GM18519 (cell line): ENCODE data around the gene PAPOLG.
"Not testable (repeated sequence)": the region's sequence is repeated elsewhere in the genome, so short reads cannot be mapped to it uniquely, and the experiment has no call there.

Experiments used
- ATAC-seq: cut with Tn5 transposase; IDR thresholded peaks from one replicate; pipeline ENCODE4 v1.9.1; 2021; ENCODE audit warnings: mild to moderate bottlenecking, moderate library complexity; ENCODE audit not compliant: unreplicated experiment, low FRiP score

Gene PAPOLG

DNA sequence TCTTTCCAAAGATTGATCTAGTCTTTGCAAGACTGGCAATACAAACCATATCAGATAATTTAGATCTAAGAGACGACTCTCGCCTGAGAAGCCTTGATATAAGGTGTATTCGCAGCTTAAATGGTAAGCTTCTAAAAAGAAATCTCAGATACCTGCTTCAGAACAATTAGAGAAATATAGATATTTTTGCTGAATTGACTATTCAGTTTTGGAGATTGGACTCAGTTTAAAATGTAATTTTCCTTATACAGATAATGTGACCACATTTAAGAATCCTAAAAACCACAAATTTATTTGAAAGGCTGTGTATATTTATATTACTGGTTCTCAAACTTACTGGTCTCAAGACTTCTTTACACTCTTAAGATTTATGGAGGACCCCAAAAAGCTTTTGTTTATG lies 15.4 kb downstream of the PAPOLG start:
- no peak for ATAC-seq

- no peak for ATAC-seq
Observed at GRCh38 chr2:60775048-60775639, 19.1 kb downstream of the PAPOLG start.

GRCh38 chr2:60778352-60778751 lies 22.3 kb downstream of the PAPOLG start:
- no peak for ATAC-seq

- no peak for ATAC-seq
Observed at GRCh38 chr2:60779426-60779825, 23.4 kb downstream of the PAPOLG start.

- no peak for ATAC-seq
Observed at GRCh38 chr2:60780721-60781120, 24.7 kb downstream of the PAPOLG start.

- ATAC-seq: no peak
Observed at GRCh38 chr2:60793169-60793568, 37.1 kb downstream of the PAPOLG start.

- no peak for ATAC-seq
Observed at GRCh38 chr2:60794271-60794863, 38.3 kb downstream of the PAPOLG start.

GRCh38 chr2:60796573-60797509 lies 40.8 kb downstream of the PAPOLG start:
- ATAC-seq: no peak

DNA sequence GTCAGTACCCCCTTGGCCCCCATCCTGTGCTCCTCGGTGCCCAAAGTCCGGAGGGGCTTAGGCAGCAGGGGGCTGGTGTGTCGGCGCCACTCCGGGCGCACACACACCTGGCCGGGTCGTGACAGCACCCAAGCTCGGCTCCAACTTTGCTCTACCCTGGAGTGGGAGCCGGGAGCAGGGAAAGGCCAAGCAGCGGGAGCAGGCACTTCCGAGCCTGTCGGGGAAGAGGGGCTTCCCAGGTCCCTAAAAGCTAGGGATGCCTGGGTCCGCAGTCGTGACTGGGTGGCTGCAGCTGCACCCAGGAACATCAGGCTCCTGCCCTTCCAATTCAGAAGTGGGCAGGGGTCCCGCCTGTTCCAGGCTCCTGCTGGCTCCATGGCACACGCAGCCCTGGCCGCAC lies 48.4 kb downstream of the PAPOLG start:
- ATAC-seq: no peak

GRCh38 chr2:60806595-60806987 lies 50.5 kb downstream of the PAPOLG start:
- no peak for ATAC-seq

DNA sequence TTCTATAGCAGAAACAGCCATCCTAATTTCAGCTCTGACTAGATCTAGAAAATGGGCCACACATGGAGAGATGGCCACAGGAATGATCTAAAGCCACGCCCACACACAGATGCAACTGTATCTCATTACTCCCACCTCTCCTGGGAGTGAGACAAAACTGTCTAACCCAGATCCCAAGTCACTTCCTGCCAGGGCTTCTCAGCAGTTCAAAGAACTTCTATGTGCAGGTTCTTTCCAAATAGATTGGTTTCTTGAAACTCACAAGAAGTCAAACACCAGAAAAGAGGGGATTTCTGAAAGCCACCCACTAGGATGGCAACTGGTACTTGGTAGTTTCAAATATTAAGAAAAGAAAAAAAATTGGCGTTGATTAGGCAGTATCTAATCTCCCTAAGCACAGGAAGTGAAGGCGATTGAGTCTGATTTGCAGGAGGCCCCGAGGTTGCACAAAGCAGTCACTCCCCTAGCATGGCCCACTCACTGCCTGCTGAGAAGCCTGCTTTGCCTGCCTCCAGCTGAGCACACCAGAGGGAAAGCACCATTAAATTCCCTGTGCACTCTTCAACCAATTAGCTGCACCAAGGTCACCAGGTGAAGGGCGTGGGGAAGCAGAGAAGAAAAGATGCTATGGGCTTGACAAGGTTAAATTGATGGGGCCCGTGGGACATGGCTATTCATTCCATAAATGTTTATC lies 51.1 kb downstream of the PAPOLG start:
- ATAC-seq: peak; percentile 67

- ATAC-seq: no peak
Observed at GRCh38 chr2:60808330-60808801, 52.3 kb downstream of the PAPOLG start.

DNA sequence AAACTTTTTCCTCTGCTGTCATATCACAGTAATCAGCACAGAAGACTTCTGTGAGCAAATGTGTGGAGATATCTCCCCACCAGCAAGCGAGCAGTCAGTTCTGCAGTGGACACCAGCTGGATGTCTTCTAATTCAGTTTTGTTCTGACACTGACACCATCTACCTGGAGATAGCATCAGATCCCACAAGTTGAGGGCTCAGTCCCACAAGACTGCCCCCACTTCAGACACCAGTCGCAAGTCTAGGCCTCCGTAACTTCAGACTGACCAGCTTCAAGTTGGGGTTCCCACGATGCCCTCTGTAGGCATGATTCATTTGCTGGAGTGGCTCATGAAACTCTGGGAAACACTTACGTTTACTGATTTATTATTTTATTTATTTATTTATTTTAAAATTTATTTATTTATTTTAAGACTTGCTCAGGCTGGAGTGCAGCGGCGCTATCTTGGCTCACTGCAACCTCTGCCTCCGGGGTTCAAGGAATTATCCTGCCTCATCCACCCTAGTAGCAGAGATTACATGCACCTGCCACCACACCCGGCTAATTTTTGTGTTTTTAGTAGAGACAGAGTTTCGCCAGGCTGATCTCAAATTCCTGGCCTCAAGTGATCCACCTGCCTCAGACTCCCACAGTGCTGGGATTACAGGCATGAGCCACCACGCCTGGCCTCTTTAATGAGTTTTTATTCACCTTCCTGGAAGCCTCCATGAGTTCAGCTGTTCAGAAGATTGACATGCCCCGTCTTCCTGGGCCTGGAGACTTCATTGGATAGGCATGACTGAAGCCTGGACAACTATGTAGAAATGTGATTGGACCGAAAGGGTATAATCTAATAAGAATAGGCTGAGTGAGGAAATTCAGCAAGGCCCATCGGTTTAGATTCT lies 55.7 kb downstream of the PAPOLG start:
- no peak for ATAC-seq

DNA sequence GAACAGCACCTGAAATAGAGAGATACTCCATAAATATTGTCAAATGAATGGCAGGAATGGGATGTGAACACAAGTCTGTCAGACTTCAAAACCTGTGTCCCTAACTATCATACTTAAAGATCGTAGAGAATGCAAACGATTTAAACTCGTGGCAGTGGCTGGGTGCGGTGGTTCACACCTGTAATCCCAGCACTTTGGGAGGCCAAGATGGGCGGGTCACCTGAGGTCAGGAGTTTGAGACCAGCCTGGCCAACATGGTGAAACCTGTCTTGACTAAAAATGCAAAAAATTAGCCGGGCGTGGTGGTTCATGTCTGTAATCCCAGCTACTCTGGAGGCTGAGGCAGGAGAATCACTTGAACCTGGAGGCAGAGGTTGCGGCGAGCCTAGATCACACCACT lies 61.1 kb downstream of the PAPOLG start:
- not testable (repeated sequence) for ATAC-seq

DNA sequence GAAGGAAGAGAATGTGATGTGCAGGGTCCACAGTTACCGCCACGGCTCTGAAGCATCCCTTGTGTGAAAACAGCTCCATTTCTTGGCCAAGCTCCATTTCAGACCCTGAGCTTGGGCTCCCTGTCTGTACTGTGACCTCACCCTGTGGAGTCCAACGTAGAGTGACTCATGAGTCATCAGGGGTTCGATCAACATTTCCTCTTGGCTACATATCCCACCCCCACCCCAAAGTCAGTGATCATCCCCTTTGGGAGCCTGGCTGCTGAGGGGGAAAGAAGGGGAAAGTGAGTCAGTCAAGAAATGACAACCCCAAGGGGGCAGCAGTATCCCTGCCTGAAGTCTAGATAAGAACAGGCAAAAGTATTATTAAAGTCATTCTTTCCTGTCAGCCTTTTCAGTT lies 62.2 kb downstream of the PAPOLG start:
- ATAC-seq: no peak

- no peak for ATAC-seq
Observed at GRCh38 chr2:60819155-60819862, 63.2 kb downstream of the PAPOLG start.

DNA sequence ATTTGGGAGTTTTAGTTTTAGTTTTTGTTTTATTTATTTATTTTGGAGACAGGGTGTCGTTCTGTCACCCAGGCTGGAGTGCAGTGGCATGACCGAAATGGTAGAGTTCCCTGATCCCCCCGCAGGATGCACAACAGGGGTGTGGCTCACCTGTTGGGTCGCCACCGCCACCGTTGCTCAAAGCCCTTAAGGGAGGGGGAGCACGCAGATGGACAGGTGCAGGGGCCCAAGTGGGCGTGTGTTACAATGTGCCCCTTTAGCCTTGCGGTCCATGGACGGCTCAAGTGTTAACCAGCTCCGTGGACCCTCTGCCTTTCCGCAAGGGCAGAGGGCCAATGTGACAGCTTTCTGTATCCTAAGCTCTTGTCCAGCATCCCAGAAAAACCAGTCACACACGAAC lies 63.9 kb downstream of the PAPOLG start:
- no peak for ATAC-seq

DNA sequence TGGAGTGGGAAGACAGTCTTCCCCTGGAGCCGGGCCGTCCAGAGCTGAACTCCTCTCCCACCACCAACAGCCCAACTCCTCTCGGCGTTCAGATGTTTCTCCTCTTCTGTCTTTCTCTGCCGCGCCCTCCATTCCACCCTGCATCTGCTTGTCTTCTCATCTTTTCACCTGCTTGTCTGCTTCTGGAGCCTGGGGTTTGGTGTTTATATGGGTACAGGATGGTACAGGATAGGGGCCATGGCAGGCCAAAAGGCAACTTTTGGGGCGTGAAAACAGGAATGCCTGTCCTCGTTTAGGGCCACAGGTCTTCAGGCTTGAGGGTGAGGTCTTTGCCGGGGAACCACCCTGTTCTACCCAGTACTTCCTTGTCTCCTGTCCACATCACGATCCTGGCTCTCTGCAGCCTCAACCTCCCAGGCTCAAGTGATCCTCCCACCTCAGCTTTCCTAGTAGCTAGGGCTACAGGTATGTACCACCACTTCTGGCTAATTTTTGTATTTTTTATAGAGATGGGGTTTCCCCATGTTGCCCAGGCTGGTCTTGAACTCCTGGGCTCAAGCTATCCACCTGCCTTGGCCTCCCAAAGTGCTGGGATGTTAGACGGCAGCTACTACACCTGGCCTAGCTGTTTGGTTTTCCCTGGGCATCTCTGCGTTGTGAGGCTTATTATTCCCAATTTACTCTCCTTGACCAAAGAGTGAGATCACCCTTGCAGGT lies 64.5 kb downstream of the PAPOLG start:
- ATAC-seq: no peak

- no peak for ATAC-seq
Observed at GRCh38 chr2:60821133-60821469, 65.0 kb downstream of the PAPOLG start.
